ENCODE measurements around the gene NBPF3.

GRCh38 chr1:21478356-21478755 lies 38.4 kb downstream of the NBPF3 start:
- TF ChIP-seq CTCF (conservative IDR thresholded peaks at IDR 0.05; ENCODE audit: low read depth in 2 of 2): no peak
- TF ChIP-seq EZH2phosphoT487 (IDR thresholded peaks at IDR 0.05; ENCODE audit: unreplicated experiment): no peak
- TF ChIP-seq EZH2 (IDR thresholded peaks at IDR 0.05; ENCODE audit: low read depth, unreplicated experiment): no peak
- no peak for TF ChIP-seq CREB1 (CRISPR knock-in tag; IDR thresholded peaks at IDR 0.05; ENCODE audit: low read depth)
- TF ChIP-seq POLR2AphosphoS5 (IDR thresholded peaks at IDR 0.05; ENCODE audit: low read depth): no peak
- TF ChIP-seq NANOG (IDR thresholded peaks at IDR 0.05; ENCODE audit: borderline replicate concordance): no peak
- TF ChIP-seq JUNB (IDR thresholded peaks at IDR 0.05; ENCODE audit: unreplicated experiment): no peak
- no peak for TF ChIP-seq ZNF114 (CRISPR knock-in tag; IDR thresholded peaks at IDR 0.05)
- no peak for TF ChIP-seq REST (IDR thresholded peaks at IDR 0.05; ENCODE audit: unreplicated experiment)
